Activated CD8-positive, alpha-beta T cell treated with anti-CD3 and anti-CD28 coated beads, Interleukin-2, amount 10 ng/mL, durations not matched to agents 7 days and 5 days (primary cell): Measurements from ENCODE around the gene IQSEC2. TPM values are rescaled to one million over a fixed set of nuclear protein-coding genes. Genes with fewer than 3 reads are reported as not detected.
A peak's percentile ranks its signal among the peaks of the same experiment; 100 is the strongest.

Experiments used
- ATAC-seq: fragments of 150-1000 bp; cut with Tn5 transposase; one replicate; pipeline ENCODE4 v1.10.0; 2021; ENCODE audit warnings: moderate library complexity
- CTCF ChIA-PET: fragments of 350-600 bp; sonication (Branson Sonifier 250); formaldehyde crosslinking; loops from one replicate; lab custom pipeline; 2021; ENCODE audit warnings: antibody characterized with exemption; lab: Charles Lee
- POLR2A ChIA-PET: fragments of 350-600 bp; sonication (Branson Sonifier 250); formaldehyde crosslinking; loops from one replicate; lab custom pipeline; 2021; ENCODE audit warnings: antibody characterized with exemption; lab: Charles Lee
- DNase-seq: peaks from one replicate; pipeline ENCODE4 v3.0.0-alpha.2; 2020
- H3K27ac Mint-ChIP-seq: one replicate; pipeline ENCODE4 v1.8.0; 2021; ENCODE audit warnings: mild to moderate bottlenecking, mixed read lengths
- H3K27me3 Mint-ChIP-seq: one replicate; pipeline ENCODE4 v1.8.0; 2021; ENCODE audit warnings: low read depth, mixed read lengths
- H3K36me3 Mint-ChIP-seq: one replicate; pipeline ENCODE4 v1.8.0; 2021; ENCODE audit warnings: low read depth, mixed read lengths
- H3K4me1 Mint-ChIP-seq: one replicate; pipeline ENCODE4 v1.8.0; 2021; ENCODE audit warnings: low read depth, mixed read lengths
- H3K4me3 Mint-ChIP-seq: one replicate; pipeline ENCODE4 v1.8.0; 2021; ENCODE audit warnings: mild to moderate bottlenecking, mixed read lengths
- H3K9me3 Mint-ChIP-seq: one replicate; pipeline ENCODE4 v1.8.0; 2022; ENCODE audit warnings: mixed read lengths; ENCODE audit not compliant: insufficient read depth
- total RNA-seq, 2 experiments: library from RNA; stranded (reverse); gene quantifications; one replicate each; pipeline ENCODE4 v1.2.3, GENCODE V29; 2021

Gene IQSEC2
- total RNA-seq, 2 experiments from 2014 or later = not detected

- Mint-ChIP-seq H3K36me3 (no peaks in the 10 kb centered on the region), H3K9me3 (no peaks in the 10 kb centered on the region), H3K27ac (no peak overlapping the region), H3K27me3 (peaks cover 4% of the 10 kb centered on the region), H3K4me1 (no peaks in the 10 kb centered on the region), H3K4me3 (no peak overlapping the region)
- ChIA-PET POLR2A (no interaction called here), CTCF (no interaction called here)
- ATAC-seq (no peak), DNase-seq (no peak)
These were observed 47.8 kb downstream of the IQSEC2 start for GRCh38 chrX:53233536-53233935.

DNA sequence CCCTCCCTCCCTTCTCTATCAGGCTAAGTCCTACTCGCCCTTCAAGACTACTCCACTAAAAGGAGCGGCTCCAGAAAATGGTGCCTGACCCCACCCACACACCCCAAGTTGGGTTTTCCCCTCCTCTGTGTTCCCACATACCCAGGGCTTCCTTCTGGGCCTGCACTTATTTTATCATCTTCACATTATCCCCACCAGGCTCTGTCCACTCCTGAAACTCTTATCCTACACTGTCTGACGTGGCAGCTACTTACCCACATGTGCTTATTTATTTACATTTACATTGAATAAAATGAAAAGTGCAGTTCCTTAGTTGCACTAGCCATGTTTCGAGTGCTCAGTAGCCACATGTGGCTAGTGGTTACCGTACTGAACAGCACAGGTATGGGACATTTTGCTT, 51.3 kb downstream of the IQSEC2 start:
- ATAC-seq = no peak
- Mint-ChIP-seq H3K9me3 (no peaks in the 10 kb centered on the region), H3K4me1 (peaks cover 21% of the 10 kb centered on the region), H3K4me3 (no peak overlapping the region), H3K27me3 (peaks cover 5% of the 10 kb centered on the region), H3K27ac (no peak overlapping the region), H3K36me3 (peaks cover 3% of the 10 kb centered on the region)
- POLR2A ChIA-PET = no interaction called here
- no peak for DNase-seq
- CTCF ChIA-PET = no interaction called here

DNA sequence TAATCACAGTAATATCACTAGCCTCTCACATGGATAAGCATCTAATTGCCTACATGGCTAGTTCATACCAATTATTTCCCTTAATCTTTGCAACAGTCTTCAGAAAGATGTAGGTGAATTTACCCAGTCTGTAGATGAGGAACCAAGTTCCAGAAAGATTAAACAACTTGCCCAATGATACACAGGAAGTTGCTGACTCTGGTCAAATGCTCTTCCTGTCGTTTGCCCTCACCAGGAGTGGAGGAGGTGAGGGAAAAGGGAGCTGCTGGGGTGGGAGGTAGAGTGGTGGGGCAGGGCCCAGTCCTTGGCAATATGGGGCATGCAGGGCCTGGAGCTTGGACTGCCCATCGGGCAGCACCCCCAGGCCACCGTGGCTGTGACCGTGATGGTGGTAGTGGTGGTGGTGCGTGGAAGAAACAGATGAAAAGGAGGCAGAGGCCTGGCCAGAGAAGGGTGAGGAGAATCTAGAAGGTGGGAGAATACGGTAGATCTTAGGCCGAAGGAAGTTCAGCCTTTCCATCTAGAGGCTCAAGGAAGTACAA, 54.1 kb downstream of the IQSEC2 start:
- ChIA-PET CTCF (interaction anchor here (1.9 kb wide), 1 partner anchor 12 kb away, joined by 6 read pairs; no protein-coding TSS in a partner anchor), POLR2A (no interaction called here)
- DNase-seq (no peak), ATAC-seq (no peak)
- peak overlapping the region; percentile 64 for H3K27ac Mint-ChIP-seq
- peaks cover 20% of the 10 kb centered on the region for H3K36me3 Mint-ChIP-seq
- H3K4me1 Mint-ChIP-seq = peaks cover 37% of the 10 kb centered on the region
- no peaks in the 10 kb centered on the region for H3K9me3 Mint-ChIP-seq
- H3K27me3 Mint-ChIP-seq = peaks cover 5% of the 10 kb centered on the region
- peak overlapping the region; percentile 8 for H3K4me3 Mint-ChIP-seq

DNA sequence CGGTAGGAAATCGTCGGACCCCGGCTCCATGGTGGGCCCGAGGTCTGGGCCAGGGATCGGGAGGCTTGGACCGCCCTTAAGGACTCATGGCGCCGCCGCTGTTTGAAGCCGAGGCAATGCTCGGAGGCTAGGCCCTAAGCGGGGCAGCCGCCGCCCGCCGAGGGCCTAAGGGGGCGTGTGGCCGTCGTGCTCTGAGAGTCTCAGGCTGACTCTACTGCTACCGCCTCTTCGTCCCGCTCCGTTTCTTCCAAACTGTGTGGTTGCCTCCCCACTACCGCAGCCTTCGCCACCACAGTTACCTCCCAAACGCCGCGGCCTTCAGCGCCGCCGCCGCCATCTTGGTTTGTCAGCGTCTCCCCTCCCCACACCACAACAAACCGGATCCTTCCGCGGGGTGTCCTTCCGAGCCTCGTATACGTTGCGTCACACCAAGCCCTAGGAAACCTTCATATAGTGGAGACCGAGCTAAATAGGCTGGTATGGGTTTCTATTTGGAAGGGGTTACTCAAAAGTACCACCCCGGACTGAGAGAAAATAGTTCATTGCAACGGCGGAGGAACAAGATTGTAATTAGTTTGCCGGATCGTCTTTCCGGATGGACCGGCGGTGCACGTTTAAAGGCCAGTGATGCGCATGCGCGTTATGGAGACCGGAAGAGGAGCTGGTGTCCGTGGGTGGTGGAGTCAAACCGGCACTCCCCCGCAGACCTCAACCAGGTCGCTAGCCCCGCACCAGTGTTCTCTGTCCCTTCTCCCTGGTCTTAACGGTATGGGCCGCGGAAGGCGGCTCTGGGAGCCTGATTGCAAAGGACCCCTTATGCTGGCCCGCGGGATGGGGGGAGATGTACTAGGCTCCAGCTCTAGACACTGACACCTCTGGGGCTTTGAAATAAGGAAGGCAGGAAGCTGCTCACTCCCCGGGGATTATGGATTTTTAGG, 56.3 kb downstream of the IQSEC2 start, which contains the start of gene KDM5C:
KDM5C (minus strand) TSS at position 348 of the 938 bp plus-strand sequence; CDS start at position 30, 318 bp downstream.
- ATAC-seq (peak; percentile 84), DNase-seq (peak; percentile 90)
- ChIA-PET CTCF (interaction anchor here (0.8 to 1.0 kb wide), 4 partner anchors 14 to 366 kb away, joined by 3 to 5 read pairs (median 3); no protein-coding TSS in a partner anchor), POLR2A (interaction anchor here (0.6 to 1.9 kb wide), 9 partner anchors 9 to 461 kb away, joined by 3 to 8 read pairs (median 4); partner anchors contain the start of genes HUWE1 and KANTR)
- Mint-ChIP-seq H3K27me3 (peaks cover 2% of the 10 kb centered on the region), H3K9me3 (no peaks in the 10 kb centered on the region), H3K36me3 (peaks cover 20% of the 10 kb centered on the region), H3K27ac (peak within 1 kb of the TSS; percentile 97), H3K4me1 (peaks cover 47% of the 10 kb centered on the region), H3K4me3 (peak within 1 kb of the TSS; percentile 90)

- peak; percentile 22 for DNase-seq
- H3K27me3 Mint-ChIP-seq = peaks cover 2% of the 10 kb centered on the region
- H3K36me3 Mint-ChIP-seq = peaks cover 20% of the 10 kb centered on the region
- ChIA-PET POLR2A (interaction anchor here (1.9 kb wide), 1 partner anchor 8 kb away, joined by 8 read pairs; no protein-coding TSS in a partner anchor), CTCF (interaction anchor here (1.0 kb wide), 1 partner anchor 152 kb away, joined by 3 read pairs; no protein-coding TSS in a partner anchor)
- no peaks in the 10 kb centered on the region for H3K9me3 Mint-ChIP-seq
- H3K27ac Mint-ChIP-seq = peak overlapping the region; percentile 97
- H3K4me3 Mint-ChIP-seq = peak overlapping the region; percentile 90
- peak; percentile 18 for ATAC-seq
- peaks cover 47% of the 10 kb centered on the region for H3K4me1 Mint-ChIP-seq
These were observed 57.2 kb downstream of the IQSEC2 start for GRCh38 chrX:53223955-53224859.

- POLR2A ChIA-PET = no interaction called here
- Mint-ChIP-seq H3K36me3 (peaks cover 22% of the 10 kb centered on the region), H3K27me3 (no peaks in the 10 kb centered on the region), H3K27ac (peak overlapping the region; percentile 97), H3K4me3 (peak overlapping the region; percentile 90), H3K4me1 (peaks cover 47% of the 10 kb centered on the region), H3K9me3 (no peaks in the 10 kb centered on the region)
- CTCF ChIA-PET = no interaction called here
- DNase-seq = no peak
- no peak for ATAC-seq
These were observed 58.2 kb downstream of the IQSEC2 start for GRCh38 chrX:53223068-53223693.

Other genes with a start within 250 kb of the IQSEC2 start
- gene GPR173, start 232.8 kb downstream of the IQSEC2 start, total RNA-seq = not detected
- 10 to 100 TPM; 18.1 to 20.0 TPM for gene TSPYL2, start 199.2 kb downstream of the IQSEC2 start, total RNA-seq
- gene KANTR, start 187.4 kb downstream of the IQSEC2 start, total RNA-seq = 10 to 100 TPM; 11.5 to 11.6 TPM
- 10 to 100 TPM; 81.8 to 84.4 TPM for gene KDM5C, start 56.4 kb downstream of the IQSEC2 start, total RNA-seq
- gene SMC1A, start 141.1 kb upstream of the IQSEC2 start, total RNA-seq = 100 to 1,000 TPM; 151 to 155 TPM
- 1 to 10 TPM in 1 of 2 experiments, under 1 TPM in 1; 0.91 to 1.1 TPM for gene RIBC1, start 141.3 kb upstream of the IQSEC2 start, total RNA-seq
- gene HSD17B10, start 152.8 kb upstream of the IQSEC2 start, total RNA-seq = 100 to 1,000 TPM; 106 to 113 TPM